Activated T-helper 1 cell treated with anti-CD3 and anti-CD28 coated beads, Interleukin-12 subunit alpha, Interleukin-12 subunit beta, Interleukin-2, Interleukin-4 antibody, amounts not matched to agents 30 ng/mL and 10 ng/mL and 1 ng/mL, durations not matched to agents 14 hours and 24 hours and 36 hours (primary cell): Measurements from ENCODE around the gene ZBTB32. TPM values are rescaled to one million over a fixed set of nuclear protein-coding genes. Genes with fewer than 3 reads are reported as not detected.
"Not testable (repeated sequence)": the region's sequence is repeated elsewhere in the genome, so short reads cannot be mapped to it uniquely, and the experiment has no call there.

Source experiments
- DNase-seq: peaks from one replicate; pipeline ENCODE4 v3.0.0; 2021; ENCODE audit warnings: low spot score
- H3K27ac Mint-ChIP-seq: one replicate; pipeline ENCODE4 v1.8.0; 2021; ENCODE audit warnings: mild to moderate bottlenecking, mixed read lengths
- H3K27me3 Mint-ChIP-seq: one replicate; pipeline ENCODE4 v1.8.0; 2022; ENCODE audit warnings: mild to moderate bottlenecking, moderate library complexity, mixed read lengths; ENCODE audit not compliant: insufficient read depth
- H3K36me3 Mint-ChIP-seq: one replicate; pipeline ENCODE4 v1.8.0; 2021; ENCODE audit warnings: low read depth, mixed read lengths
- H3K4me1 Mint-ChIP-seq: one replicate; pipeline ENCODE4 v1.8.0; 2021; ENCODE audit warnings: low read depth, mixed read lengths
- H3K4me3 Mint-ChIP-seq: one replicate; pipeline ENCODE4 v1.8.0; 2021; ENCODE audit warnings: mild to moderate bottlenecking, moderate library complexity, mixed read lengths
- H3K9me3 Mint-ChIP-seq: one replicate; pipeline ENCODE4 v1.8.0; 2021; ENCODE audit warnings: mixed read lengths
- intact Hi-C: fragments of 100-400 bp; cut with micrococcal nuclease; formaldehyde crosslinking; loops from one replicate; pipeline ENCODE4 v1.15.1; 2024
- total RNA-seq: library from RNA; stranded (reverse); gene quantifications from 2 replicates; pipeline ENCODE4 v1.2.3, GENCODE V29; 2022

The ZBTB32 gene, protein sequence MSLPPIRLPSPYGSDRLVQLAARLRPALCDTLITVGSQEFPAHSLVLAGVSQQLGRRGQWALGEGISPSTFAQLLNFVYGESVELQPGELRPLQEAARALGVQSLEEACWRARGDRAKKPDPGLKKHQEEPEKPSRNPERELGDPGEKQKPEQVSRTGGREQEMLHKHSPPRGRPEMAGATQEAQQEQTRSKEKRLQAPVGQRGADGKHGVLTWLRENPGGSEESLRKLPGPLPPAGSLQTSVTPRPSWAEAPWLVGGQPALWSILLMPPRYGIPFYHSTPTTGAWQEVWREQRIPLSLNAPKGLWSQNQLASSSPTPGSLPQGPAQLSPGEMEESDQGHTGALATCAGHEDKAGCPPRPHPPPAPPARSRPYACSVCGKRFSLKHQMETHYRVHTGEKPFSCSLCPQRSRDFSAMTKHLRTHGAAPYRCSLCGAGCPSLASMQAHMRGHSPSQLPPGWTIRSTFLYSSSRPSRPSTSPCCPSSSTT
- 126 TPM in 2 replicates for total RNA-seq

DNA sequence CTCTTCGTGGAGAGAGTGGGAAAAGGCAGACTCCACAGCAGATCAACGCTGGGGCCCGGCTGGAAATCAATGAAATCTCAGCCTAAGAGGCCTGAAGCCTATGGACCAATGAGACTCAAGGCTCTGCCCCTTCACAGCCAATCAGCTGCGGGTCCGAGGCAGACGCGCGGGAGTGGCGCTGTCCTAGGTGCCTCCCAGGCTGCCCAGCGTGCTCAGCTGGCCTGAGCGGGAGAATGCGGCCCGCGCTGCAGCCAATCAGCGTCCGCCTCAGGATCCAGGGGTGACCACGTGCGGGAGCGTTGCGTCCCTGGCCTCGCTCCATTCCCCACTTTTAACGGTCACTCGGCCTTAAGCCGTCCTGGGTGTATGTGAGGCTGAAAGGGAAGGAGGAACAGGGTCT, at the start of gene ZBTB32:
Gene ZBTB32, plus strand, starts transcription at position 341 of the 400 bp plus-strand sequence. CDS start 10,069 bp downstream, outside the sequence.
- Mint-ChIP-seq H3K9me3 (no peaks in the 10 kb centered on the region), H3K27me3 (no peaks in the 10 kb centered on the region), H3K4me3 (no peak within 1 kb of the TSS), H3K36me3 (peaks cover 2% of the 10 kb centered on the region), H3K4me1 (peaks cover 11% of the 10 kb centered on the region), H3K27ac (no peak within 1 kb of the TSS)
- intact Hi-C loops: no loop called here
- no peak for DNase-seq

DNA sequence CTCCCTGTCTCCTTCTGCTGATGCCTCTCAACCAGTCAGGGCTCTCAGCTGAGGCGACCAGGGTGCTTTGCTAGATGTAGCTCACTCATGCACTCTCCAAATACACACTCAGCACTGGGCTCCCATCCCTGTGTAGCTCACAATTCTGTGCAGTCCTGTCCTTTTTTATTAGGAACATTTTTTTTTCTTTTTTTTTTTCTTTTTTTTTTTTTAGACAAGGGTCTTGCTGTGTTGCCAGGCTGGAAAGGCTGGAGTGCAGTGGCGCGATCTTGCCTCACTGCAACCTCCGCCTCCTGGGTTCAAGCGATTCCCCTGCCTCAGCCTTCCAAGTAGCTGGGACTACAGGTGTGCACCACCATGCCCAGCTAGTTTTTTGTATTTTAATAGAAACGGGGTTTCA, 49.5 kb upstream of the ZBTB32 start:
- H3K36me3 Mint-ChIP-seq: peaks cover 42% of the 10 kb centered on the region
- H3K9me3 Mint-ChIP-seq, H3K4me1 Mint-ChIP-seq, H3K27me3 Mint-ChIP-seq, DNase-seq, H3K4me3 Mint-ChIP-seq, H3K27ac Mint-ChIP-seq, intact Hi-C loops: not testable (repeated sequence)

DNA sequence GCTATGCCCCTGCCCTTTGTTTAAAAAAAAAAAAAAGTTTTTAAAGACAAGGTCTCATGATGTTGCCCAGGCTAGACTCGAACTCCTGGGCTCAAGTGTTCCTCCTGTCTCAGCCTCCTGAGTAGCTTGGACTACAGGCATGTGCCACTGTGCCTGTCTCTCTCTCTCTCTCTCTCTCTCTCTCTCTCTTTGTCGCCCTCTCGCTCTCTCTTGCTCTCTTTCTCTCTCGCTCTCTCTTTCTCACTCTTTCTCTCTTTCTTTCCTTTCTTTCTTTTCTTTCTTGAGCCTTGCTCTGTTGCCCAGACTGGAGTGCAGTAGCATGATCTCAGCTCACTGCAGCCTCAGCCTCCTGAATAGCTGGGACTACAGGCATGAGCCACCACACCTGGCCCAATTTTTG, 48.8 kb upstream of the ZBTB32 start:
- no peak for DNase-seq
- Mint-ChIP-seq H3K36me3 (peaks cover 43% of the 10 kb centered on the region), H3K27ac (peak overlapping the region; percentile 31), H3K27me3 (no peaks in the 10 kb centered on the region), H3K4me1 (peaks cover 7% of the 10 kb centered on the region), H3K4me3 (no peak overlapping the region), H3K9me3 (no peaks in the 10 kb centered on the region)
- intact Hi-C loops: no loop called here

DNA sequence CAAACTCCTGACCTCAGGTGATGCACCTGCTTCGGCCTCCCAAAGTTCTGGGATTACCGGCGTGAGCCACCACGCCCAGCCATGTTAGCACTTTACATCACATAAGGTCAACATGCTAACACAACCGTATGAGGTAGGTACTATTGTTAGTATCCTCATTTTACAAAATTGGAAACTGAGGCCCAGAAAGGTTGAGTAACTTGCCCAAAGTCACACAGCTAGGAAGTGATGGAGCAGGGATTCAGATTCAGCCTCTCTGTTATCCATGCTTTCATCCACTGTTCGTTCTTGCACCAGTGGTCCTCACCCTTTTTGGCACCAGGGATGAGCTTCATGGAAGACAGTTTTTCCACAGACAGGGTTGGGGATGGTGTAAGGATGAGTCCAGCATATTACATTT, 47.7 kb upstream of the ZBTB32 start:
- Mint-ChIP-seq H3K9me3 (no peaks in the 10 kb centered on the region), H3K27me3 (no peaks in the 10 kb centered on the region), H3K4me1 (no peaks in the 10 kb centered on the region), H3K27ac (no peak overlapping the region), H3K4me3 (no peak overlapping the region), H3K36me3 (peaks cover 36% of the 10 kb centered on the region)
- intact Hi-C loops: no loop called here
- no peak for DNase-seq

DNA sequence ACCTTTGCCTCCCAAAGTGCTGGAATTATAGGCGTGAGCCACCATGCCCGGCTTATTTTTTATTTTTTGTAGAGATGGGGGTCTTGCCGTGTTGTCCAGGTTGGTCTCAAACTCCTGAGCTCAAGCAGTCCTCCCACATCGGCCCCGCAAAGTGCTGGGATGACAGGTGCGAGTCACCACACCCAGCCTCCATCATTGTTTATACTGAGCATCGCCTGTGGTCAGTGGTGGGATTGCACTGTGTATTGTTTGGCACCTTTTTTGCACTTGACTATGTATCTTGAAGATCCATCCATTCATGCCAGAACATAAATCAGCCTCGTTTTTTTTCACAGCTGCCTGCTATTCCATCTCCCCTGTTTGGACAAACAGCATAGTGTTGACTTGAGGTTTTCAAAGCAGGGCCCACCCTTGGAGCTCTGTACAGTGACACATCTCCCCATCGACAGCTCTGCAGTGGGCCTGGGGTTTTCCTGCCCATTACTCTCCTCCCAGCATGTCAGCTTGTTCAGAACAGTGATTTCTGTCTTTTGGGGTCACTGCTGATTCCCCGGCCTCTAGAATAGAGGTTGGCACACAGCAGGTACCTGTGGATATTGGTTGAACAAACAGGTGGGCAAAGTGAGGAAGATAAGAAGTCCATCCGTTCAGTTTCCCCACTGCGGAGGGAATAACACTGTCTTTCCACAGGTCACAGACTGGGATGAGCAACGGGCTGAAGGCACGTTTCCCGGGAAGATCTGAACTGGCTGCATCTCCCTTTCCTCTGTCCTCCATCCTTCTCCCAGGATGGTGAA, 46.3 kb upstream of the ZBTB32 start:
- peaks cover 35% of the 10 kb centered on the region for H3K36me3 Mint-ChIP-seq
- no peak for DNase-seq
- no peak overlapping the region for H3K4me3 Mint-ChIP-seq
- H3K9me3 Mint-ChIP-seq: no peaks in the 10 kb centered on the region
- intact Hi-C loops: no loop called here
- no peaks in the 10 kb centered on the region for H3K4me1 Mint-ChIP-seq
- no peaks in the 10 kb centered on the region for H3K27me3 Mint-ChIP-seq
- H3K27ac Mint-ChIP-seq: no peak overlapping the region

DNA sequence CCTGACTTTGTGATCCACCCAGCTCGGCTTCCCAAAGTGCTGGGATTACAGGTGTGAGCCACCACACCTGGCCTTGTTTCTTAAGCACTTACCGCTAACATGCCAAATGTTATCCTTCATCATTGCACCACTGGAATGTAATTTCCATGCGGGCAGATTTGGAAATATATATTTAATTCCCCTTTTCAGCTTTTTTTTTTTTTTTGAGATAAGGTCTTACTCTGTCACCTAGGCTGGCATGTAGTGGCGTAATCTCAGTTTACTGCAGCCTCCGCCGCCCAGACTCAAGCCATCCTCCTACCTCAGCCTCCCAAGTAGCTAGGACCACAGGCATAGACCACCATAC, 42.4 kb upstream of the ZBTB32 start:
- H3K27ac Mint-ChIP-seq: no peak overlapping the region
- intact Hi-C loops: no loop called here
- H3K27me3 Mint-ChIP-seq: no peaks in the 10 kb centered on the region
- DNase-seq: no peak
- no peak overlapping the region for H3K4me3 Mint-ChIP-seq
- no peaks in the 10 kb centered on the region for H3K4me1 Mint-ChIP-seq
- H3K9me3 Mint-ChIP-seq: no peaks in the 10 kb centered on the region
- peaks cover 16% of the 10 kb centered on the region for H3K36me3 Mint-ChIP-seq

DNA sequence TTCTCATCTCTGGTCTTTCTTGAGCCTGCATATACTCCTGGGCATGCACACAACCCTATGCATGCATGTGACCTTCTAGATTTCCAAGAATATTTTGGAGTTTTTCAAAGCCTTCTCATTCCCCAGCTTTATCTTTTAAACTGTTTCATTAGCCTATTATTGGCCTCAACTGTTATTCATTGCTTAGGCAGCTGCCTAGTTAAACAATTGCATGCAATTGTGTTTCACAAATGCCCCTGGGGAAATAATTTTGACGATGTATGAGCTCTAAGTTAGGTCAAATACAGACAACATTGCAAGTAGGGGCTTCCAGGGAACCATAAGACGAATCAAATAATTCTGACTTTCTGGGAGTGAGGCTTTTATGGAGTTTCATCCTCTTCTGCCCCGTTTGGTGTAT, 40.4 kb upstream of the ZBTB32 start:
- DNase-seq: no peak
- H3K27ac Mint-ChIP-seq: no peak overlapping the region
- H3K4me1 Mint-ChIP-seq: no peaks in the 10 kb centered on the region
- peaks cover 3% of the 10 kb centered on the region for H3K36me3 Mint-ChIP-seq
- peaks cover 2% of the 10 kb centered on the region for H3K27me3 Mint-ChIP-seq
- intact Hi-C loops: no loop called here
- no peak overlapping the region for H3K4me3 Mint-ChIP-seq
- H3K9me3 Mint-ChIP-seq: no peaks in the 10 kb centered on the region

DNA sequence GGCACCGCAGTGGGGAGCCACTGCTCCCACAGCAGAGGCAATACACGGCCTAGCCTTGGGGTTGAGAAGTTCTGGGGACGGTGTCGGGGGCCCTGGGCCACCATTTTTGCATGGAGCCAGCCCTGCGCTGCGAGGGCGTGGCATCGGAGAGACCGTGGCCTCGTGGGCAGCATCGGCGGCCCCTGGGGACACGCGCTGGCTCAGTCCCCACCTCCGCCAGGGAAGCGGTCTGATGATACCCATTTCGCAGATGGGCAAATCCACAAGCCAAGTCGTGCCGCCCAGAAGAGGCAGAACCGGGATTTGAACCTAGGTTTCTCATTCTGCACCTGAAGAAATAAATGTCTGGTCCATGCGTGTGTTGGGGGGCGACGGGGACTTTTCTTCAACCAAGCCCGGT, 39.2 kb upstream of the ZBTB32 start:
- Mint-ChIP-seq H3K4me1 (no peaks in the 10 kb centered on the region), H3K4me3 (no peak overlapping the region), H3K9me3 (no peaks in the 10 kb centered on the region), H3K36me3 (no peaks in the 10 kb centered on the region), H3K27ac (no peak overlapping the region), H3K27me3 (peaks cover 10% of the 10 kb centered on the region)
- no peak for DNase-seq
- intact Hi-C loops: no loop called here

DNA sequence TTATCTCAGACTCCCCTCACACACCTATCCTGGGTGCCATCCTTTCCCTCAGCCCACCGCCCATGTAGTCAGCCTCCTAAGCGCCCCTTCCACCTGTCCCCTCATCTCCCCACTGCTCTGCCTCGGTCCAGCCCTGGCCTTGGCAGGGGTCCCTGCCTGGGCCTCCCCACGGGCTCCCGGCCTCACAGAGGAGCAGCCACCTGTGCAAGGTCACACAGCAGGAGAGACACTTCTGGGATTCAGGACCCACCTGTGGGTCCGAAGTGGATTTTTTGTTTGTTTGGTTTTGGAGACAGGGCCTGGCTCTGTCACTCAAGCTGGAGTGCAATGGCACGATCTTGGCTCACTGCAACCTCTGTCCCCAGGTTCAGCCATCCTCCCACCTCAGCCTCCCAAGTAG, 38.8 kb upstream of the ZBTB32 start:
- no peaks in the 10 kb centered on the region for H3K4me1 Mint-ChIP-seq
- H3K36me3 Mint-ChIP-seq: no peaks in the 10 kb centered on the region
- H3K4me3 Mint-ChIP-seq: no peak overlapping the region
- no peak for DNase-seq
- intact Hi-C loops: no loop called here
- no peak overlapping the region for H3K27ac Mint-ChIP-seq
- no peaks in the 10 kb centered on the region for H3K9me3 Mint-ChIP-seq
- peaks cover 11% of the 10 kb centered on the region for H3K27me3 Mint-ChIP-seq

DNA sequence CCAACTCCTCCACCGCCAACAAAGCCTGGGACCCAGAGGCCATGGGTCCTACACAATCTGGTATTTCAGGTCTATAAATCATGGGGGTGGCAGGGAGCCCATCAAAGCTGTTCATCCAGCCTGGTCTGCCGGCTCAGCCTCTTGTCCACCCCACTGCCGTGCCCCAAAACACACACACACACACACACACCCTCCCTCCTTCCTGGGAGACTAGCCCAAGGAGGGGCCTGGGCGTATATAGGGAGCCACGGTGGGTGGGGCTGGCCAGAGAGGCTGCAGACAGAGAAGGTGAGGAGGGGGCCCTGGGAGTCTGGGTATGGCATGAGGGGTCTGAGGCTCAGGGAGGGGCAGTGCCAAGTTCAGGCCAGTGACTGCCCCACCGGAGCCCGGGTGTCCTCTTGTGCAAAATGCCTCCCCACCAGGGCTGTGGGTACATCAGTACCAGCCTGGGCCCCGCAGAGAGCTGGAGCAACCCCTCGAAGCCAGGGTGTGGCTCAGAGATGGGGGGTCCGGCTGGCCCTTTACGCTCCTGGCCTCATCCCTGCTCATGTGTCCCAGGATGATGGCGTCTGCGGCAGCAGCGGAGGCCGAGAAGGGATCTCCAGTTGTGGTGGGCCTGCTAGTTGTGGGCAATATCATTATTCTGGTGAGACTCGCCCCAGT, 38.0 kb upstream of the ZBTB32 start, which contains the start of gene UPK1A:
Gene UPK1A, plus strand, starts transcription at position 267 of the 663 bp plus-strand sequence. Its CDS starts 296 bp downstream, at position 563.
- Mint-ChIP-seq H3K9me3 (no peaks in the 10 kb centered on the region), H3K4me1 (no peaks in the 10 kb centered on the region), H3K27ac (no peak within 1 kb of the TSS), H3K36me3 (no peaks in the 10 kb centered on the region), H3K4me3 (no peak within 1 kb of the TSS), H3K27me3 (peaks cover 16% of the 10 kb centered on the region)
- intact Hi-C loops: no loop called here
- no peak for DNase-seq

DNA sequence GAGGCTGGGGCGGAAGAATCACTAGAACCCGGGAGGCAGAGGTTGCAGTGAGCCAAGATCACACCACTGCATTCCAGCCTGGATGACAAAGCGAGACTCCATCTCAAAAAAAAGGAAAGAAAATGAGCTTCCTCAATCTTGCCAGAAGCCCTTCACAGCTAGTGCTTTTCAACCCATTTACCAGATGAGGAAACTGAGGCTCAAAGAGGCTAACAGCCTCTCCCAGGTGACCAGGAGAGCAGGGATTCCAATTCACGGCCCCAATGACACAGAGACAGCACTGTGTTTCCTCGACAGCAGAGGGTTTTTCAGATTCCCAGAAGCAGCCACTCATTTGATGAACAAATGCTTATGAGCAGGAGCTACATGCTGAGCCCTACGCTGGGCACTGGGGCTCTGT, 34.8 kb upstream of the ZBTB32 start:
- Mint-ChIP-seq H3K4me3 (no peak overlapping the region), H3K27ac (no peak overlapping the region), H3K36me3 (no peaks in the 10 kb centered on the region), H3K9me3 (no peaks in the 10 kb centered on the region), H3K27me3 (peaks cover 30% of the 10 kb centered on the region), H3K4me1 (peaks cover 15% of the 10 kb centered on the region)
- no peak for DNase-seq
- intact Hi-C loops: no loop called here

DNA sequence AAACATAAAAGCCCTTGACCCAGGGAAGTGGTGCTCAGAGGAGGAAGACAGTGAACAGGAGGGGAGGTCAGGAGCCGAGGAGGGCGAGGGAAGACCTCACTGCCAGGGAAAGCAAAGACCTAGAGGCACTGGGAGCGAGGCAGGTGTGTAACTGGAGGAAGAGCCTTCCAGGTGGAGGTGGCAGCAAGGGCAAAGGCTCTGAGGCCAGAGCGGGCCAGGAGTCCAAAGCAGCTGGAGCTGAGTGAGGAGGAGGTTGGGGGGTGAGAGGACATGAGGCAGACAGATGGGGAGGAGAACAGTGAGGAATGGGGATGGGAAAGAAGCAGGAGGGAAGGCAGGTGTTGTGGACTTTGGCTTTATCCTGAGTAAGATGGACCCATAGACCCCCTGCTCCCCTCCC, 34.4 kb upstream of the ZBTB32 start:
- peaks cover 30% of the 10 kb centered on the region for H3K27me3 Mint-ChIP-seq

DNA sequence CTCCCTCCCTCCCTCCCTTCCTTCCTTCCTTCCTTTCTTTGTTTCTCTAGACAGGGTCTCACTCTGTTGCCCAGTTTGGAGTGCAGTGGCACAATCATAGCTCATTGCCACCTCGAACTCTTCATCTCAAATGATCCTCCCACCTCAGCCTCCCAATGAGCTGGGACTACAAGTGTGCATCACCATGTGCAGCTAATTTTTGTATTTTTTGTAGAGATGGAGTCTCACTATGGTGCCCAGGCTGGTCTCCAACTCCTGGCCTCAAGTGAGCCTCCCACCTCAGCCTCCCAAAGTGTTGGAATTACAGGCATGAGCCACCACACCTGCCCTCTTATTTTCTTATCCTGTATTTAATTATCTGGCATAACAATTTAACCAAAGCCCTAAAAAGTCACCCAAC, 33.7 kb upstream of the ZBTB32 start:
- intact Hi-C loops: no loop called here
- DNase-seq: no peak
- no peak overlapping the region for H3K27ac Mint-ChIP-seq
- no peaks in the 10 kb centered on the region for H3K9me3 Mint-ChIP-seq
- H3K4me1 Mint-ChIP-seq: peaks cover 15% of the 10 kb centered on the region
- H3K27me3 Mint-ChIP-seq: peaks cover 30% of the 10 kb centered on the region
- no peaks in the 10 kb centered on the region for H3K36me3 Mint-ChIP-seq
- H3K4me3 Mint-ChIP-seq: no peak overlapping the region

More for the DNA sequence above, 34.4 kb upstream of the ZBTB32 start:
- no peak overlapping the region for H3K4me3 Mint-ChIP-seq
- no peak for DNase-seq
- H3K9me3 Mint-ChIP-seq: no peaks in the 10 kb centered on the region
- H3K36me3 Mint-ChIP-seq: no peaks in the 10 kb centered on the region
- H3K4me1 Mint-ChIP-seq: peaks cover 15% of the 10 kb centered on the region
- H3K27ac Mint-ChIP-seq: no peak overlapping the region
- intact Hi-C loops: no loop called here
